WTC11 (cell line): Measurements from ENCODE around the gene PSKH1.

Experiments
- CBFB ChIP-seq: sonication (generic); formaldehyde crosslinking; IDR thresholded peaks from 2 replicates; pipeline ENCODE4 v1.8.1; 2022; ENCODE audit warnings: mild to moderate bottlenecking, low read depth, missing genetic modification reagents
- ELF4 ChIP-seq: sonication (generic); formaldehyde crosslinking; IDR thresholded peaks from 2 replicates; pipeline ENCODE4 v1.8.1; 2022; ENCODE audit warnings: low read depth, mild to moderate bottlenecking, moderate library complexity, missing genetic modification reagents
- FOXP1 ChIP-seq: sonication (generic); formaldehyde crosslinking; IDR thresholded peaks from 2 replicates; pipeline ENCODE4 v1.8.0; 2022; ENCODE audit warnings: missing genetic modification reagents, mild to moderate bottlenecking, moderate library complexity, borderline replicate concordance
- SMAD3 ChIP-seq: sonication (generic); formaldehyde crosslinking; IDR thresholded peaks from 2 replicates; pipeline ENCODE4 v1.8.0; 2022; ENCODE audit warnings: missing genetic modification reagents, mild to moderate bottlenecking, borderline replicate concordance
- ZNF671 ChIP-seq: fragments of 250-450 bp; sonication (Bioruptor Pico); IDR thresholded peaks from 2 replicates; pipeline ENCODE4 v1.8.0; 2021; ENCODE audit warnings: mild to moderate bottlenecking
- TF ChIP-seq, protein P1 (sequence below): sonication (generic); formaldehyde crosslinking; IDR thresholded peaks from 2 replicates; pipeline ENCODE4 v1.8.0; 2023; ENCODE audit warnings: missing genetic modification reagents, mild to moderate bottlenecking, borderline replicate concordance
- TF ChIP-seq, protein P2 (sequence below): fragments of 200-600 bp; IDR thresholded peaks from 2 replicates; pipeline ENCODE4 v1.8.0; 2022; ENCODE audit warnings: antibody characterized with exemption
- TF ChIP-seq, protein P3 (sequence below): sonication (generic); formaldehyde crosslinking; conservative IDR thresholded peaks from 2 replicates; pipeline ENCODE4 v1.8.1; 2022; ENCODE audit warnings: mild to moderate bottlenecking, missing genetic modification reagents
- TF ChIP-seq, protein P4 (sequence below): sonication (generic); formaldehyde crosslinking; IDR thresholded peaks from 2 replicates; pipeline ENCODE4 v1.8.1; 2022; ENCODE audit warnings: missing genetic modification reagents, borderline replicate concordance
- TF ChIP-seq, protein P5 (sequence below): sonication (generic); formaldehyde crosslinking; IDR thresholded peaks from 2 replicates; pipeline ENCODE4 v1.8.1; 2022; ENCODE audit warnings: mild to moderate bottlenecking, missing genetic modification reagents, moderate library complexity, borderline replicate concordance

DNA sequence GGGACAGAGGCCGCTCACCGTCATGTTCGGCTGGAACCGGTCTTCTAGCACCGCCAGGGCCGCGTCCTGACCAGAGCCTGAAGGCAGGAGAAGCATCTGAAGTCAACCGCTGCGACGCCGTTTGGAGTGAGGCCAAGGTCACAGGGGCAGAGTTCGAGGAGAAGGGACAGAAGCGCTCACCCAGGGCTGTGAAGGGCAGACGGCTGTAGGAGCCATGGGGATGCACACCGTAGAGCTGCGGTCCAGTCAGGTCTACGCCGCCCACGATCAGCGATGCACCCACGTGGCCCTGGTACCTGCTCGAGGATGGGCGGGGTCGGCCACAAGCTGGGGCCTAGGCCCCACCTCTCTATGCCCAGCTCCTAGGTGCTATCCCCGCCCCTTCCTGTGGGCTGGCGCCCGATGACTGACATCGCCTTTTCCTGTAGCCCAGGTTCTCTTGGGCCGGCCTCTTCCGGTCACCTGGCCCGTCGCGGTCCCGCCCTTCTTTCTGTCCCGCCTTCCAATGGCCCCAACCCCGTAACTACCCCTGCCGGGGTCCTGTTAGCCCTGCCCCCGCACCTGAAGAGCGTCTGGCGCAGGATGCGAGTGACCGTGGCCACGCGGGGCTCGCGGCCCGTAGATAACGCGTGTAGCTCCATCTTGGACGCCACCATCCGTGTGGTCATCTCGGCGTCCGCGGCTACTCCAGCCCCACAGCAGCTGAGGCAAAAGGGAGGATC is 42.5 kb downstream of the PSKH1 start:
- TF ChIP-seq, protein P1, sequence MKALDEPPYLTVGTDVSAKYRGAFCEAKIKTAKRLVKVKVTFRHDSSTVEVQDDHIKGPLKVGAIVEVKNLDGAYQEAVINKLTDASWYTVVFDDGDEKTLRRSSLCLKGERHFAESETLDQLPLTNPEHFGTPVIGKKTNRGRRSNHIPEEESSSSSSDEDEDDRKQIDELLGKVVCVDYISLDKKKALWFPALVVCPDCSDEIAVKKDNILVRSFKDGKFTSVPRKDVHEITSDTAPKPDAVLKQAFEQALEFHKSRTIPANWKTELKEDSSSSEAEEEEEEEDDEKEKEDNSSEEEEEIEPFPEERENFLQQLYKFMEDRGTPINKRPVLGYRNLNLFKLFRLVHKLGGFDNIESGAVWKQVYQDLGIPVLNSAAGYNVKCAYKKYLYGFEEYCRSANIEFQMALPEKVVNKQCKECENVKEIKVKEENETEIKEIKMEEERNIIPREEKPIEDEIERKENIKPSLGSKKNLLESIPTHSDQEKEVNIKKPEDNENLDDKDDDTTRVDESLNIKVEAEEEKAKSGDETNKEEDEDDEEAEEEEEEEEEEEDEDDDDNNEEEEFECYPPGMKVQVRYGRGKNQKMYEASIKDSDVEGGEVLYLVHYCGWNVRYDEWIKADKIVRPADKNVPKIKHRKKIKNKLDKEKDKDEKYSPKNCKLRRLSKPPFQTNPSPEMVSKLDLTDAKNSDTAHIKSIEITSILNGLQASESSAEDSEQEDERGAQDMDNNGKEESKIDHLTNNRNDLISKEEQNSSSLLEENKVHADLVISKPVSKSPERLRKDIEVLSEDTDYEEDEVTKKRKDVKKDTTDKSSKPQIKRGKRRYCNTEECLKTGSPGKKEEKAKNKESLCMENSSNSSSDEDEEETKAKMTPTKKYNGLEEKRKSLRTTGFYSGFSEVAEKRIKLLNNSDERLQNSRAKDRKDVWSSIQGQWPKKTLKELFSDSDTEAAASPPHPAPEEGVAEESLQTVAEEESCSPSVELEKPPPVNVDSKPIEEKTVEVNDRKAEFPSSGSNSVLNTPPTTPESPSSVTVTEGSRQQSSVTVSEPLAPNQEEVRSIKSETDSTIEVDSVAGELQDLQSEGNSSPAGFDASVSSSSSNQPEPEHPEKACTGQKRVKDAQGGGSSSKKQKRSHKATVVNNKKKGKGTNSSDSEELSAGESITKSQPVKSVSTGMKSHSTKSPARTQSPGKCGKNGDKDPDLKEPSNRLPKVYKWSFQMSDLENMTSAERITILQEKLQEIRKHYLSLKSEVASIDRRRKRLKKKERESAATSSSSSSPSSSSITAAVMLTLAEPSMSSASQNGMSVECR (CRISPR knock-in tag): peak; percentile 52
- TF ChIP-seq, protein P2, sequence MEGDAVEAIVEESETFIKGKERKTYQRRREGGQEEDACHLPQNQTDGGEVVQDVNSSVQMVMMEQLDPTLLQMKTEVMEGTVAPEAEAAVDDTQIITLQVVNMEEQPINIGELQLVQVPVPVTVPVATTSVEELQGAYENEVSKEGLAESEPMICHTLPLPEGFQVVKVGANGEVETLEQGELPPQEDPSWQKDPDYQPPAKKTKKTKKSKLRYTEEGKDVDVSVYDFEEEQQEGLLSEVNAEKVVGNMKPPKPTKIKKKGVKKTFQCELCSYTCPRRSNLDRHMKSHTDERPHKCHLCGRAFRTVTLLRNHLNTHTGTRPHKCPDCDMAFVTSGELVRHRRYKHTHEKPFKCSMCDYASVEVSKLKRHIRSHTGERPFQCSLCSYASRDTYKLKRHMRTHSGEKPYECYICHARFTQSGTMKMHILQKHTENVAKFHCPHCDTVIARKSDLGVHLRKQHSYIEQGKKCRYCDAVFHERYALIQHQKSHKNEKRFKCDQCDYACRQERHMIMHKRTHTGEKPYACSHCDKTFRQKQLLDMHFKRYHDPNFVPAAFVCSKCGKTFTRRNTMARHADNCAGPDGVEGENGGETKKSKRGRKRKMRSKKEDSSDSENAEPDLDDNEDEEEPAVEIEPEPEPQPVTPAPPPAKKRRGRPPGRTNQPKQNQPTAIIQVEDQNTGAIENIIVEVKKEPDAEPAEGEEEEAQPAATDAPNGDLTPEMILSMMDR: no peak
- TF ChIP-seq CBFB (CRISPR knock-in tag): no peak
- no peak for TF ChIP-seq ZNF671
- TF ChIP-seq ELF4: no peak
- peak; percentile 70; the same call in 1 of the 2 replicates for TF ChIP-seq FOXP1
- TF ChIP-seq, protein P3, sequence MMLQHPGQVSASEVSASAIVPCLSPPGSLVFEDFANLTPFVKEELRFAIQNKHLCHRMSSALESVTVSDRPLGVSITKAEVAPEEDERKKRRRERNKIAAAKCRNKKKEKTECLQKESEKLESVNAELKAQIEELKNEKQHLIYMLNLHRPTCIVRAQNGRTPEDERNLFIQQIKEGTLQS (CRISPR knock-in tag): no peak
- TF ChIP-seq SMAD3: no peak
- TF ChIP-seq, protein P4, sequence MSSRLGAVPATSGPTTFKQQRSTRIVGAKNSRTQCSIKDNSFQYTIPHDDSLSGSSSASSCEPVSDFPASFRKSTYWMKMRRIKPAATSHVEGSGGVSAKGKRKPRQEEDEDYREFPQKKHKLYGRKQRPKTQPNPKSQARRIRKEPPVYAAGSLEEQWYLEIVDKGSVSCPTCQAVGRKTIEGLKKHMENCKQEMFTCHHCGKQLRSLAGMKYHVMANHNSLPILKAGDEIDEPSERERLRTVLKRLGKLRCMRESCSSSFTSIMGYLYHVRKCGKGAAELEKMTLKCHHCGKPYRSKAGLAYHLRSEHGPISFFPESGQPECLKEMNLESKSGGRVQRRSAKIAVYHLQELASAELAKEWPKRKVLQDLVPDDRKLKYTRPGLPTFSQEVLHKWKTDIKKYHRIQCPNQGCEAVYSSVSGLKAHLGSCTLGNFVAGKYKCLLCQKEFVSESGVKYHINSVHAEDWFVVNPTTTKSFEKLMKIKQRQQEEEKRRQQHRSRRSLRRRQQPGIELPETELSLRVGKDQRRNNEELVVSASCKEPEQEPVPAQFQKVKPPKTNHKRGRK (CRISPR knock-in tag): no peak
- TF ChIP-seq, protein P5, sequence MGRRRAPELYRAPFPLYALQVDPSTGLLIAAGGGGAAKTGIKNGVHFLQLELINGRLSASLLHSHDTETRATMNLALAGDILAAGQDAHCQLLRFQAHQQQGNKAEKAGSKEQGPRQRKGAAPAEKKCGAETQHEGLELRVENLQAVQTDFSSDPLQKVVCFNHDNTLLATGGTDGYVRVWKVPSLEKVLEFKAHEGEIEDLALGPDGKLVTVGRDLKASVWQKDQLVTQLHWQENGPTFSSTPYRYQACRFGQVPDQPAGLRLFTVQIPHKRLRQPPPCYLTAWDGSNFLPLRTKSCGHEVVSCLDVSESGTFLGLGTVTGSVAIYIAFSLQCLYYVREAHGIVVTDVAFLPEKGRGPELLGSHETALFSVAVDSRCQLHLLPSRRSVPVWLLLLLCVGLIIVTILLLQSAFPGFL: peak; percentile 25; the same call in 1 of the 2 replicates
